Measurements from ENCODE around the gene XRCC1. TPM values are rescaled to one million over a fixed set of nuclear protein-coding genes. Genes with fewer than 3 reads are reported as not detected.

XRCC1 gene
- total and polyA plus RNA-seq, 9 donors = 16.8 to 39.9 (median 28.4) TPM

GRCh38 chr19:43616954-43617353, 41.6 kb upstream of the XRCC1 start:
- TF ChIP-seq POLR2A (IDR thresholded peaks at IDR 0.05) (no peak), CTCF (IDR thresholded peaks at IDR 0.05) (no peak), EP300 (IDR thresholded peaks at IDR 0.05) (no peak)
- no peaks in the 10 kb centered on the region for H3K9me3 ChIP-seq
- peaks cover 5% of the 10 kb centered on the region for H3K4me1 ChIP-seq (ENCODE audit: insufficient read depth)
- no peak for DNase-seq
- intact Hi-C loops (cut with DNase I) = no loop called here
- H3K27ac ChIP-seq = no peak overlapping the region
- H3K27me3 ChIP-seq = no peaks in the 10 kb centered on the region
- no peak overlapping the region for H3K4me3 ChIP-seq
- H3K36me3 ChIP-seq = no peaks in the 10 kb centered on the region
- WGBS, 3 donors = 88 to 90% (median 88%) methylated on average over 6 of the region's 6 CpGs

GRCh38 chr19:43616306-43616705, 41.0 kb upstream of the XRCC1 start:
- Histone ChIP-seq H3K4me1 (ENCODE audit: insufficient read depth) (peaks cover 5% of the 10 kb centered on the region), H3K9me3 (no peaks in the 10 kb centered on the region), H3K36me3 (no peaks in the 10 kb centered on the region), H3K4me3 (no peak overlapping the region), H3K27ac (no peak overlapping the region), H3K27me3 (no peaks in the 10 kb centered on the region)
- no peak for DNase-seq
- 20 to 40% (median 38%) methylated on average over 1 of the region's 1 CpG for whole genome bisulfite sequencing, 3 donors
- intact Hi-C loops (cut with DNase I) = no loop called here
- TF ChIP-seq POLR2A (IDR thresholded peaks at IDR 0.05) (no peak), CTCF (IDR thresholded peaks at IDR 0.05) (no peak), EP300 (IDR thresholded peaks at IDR 0.05) (no peak)

- H3K27me3 ChIP-seq = no peaks in the 10 kb centered on the region
- WGBS, 3 donors = 92 to 97% (median 93%) methylated on average over 12 of the region's 12 CpGs
- H3K4me1 ChIP-seq (ENCODE audit: insufficient read depth) = no peaks in the 10 kb centered on the region
- TF ChIP-seq EP300 (IDR thresholded peaks at IDR 0.05) (no peak), POLR2A (IDR thresholded peaks at IDR 0.05) (no peak), CTCF (IDR thresholded peaks at IDR 0.05) (no peak)
- no peaks in the 10 kb centered on the region for H3K9me3 ChIP-seq
- no peak overlapping the region for H3K4me3 ChIP-seq
- no peak overlapping the region for H3K27ac ChIP-seq
- no peak for DNase-seq
- intact Hi-C loops (cut with DNase I) = no loop called here
- H3K36me3 ChIP-seq = no peaks in the 10 kb centered on the region
Observed at GRCh38 chr19:43612374-43612773, 37.0 kb upstream of the XRCC1 start.

GRCh38 chr19:43611788-43612187, 36.5 kb upstream of the XRCC1 start, which contains the start of gene SRRM5:
Gene SRRM5 (plus strand): TSS chr19:43612088. CDS start chr19:43612122, 34 bp downstream.
- DNase-seq = no peak
- WGBS, 3 donors = 75 to 84% (median 84%) methylated on average over 3 of the region's 3 CpGs
- Histone ChIP-seq H3K27me3 (no peaks in the 10 kb centered on the region), H3K27ac (no peak within 1 kb of the TSS), H3K4me3 (no peak within 1 kb of the TSS), H3K36me3 (no peaks in the 10 kb centered on the region), H3K4me1 (ENCODE audit: insufficient read depth) (no peaks in the 10 kb centered on the region), H3K9me3 (no peaks in the 10 kb centered on the region)
- intact Hi-C loops (cut with DNase I) = no loop called here
- TF ChIP-seq EP300 (IDR thresholded peaks at IDR 0.05) = no peak
- no peak for TF ChIP-seq POLR2A (IDR thresholded peaks at IDR 0.05)
- no peak for TF ChIP-seq CTCF (IDR thresholded peaks at IDR 0.05)
